GM21619 (cell line): ENCODE measurements around the gene KLC4.
"Not testable (repeated sequence)": the region's sequence is repeated elsewhere in the genome, so short reads cannot be mapped to it uniquely, and the experiment has no call there.

Source experiments
- ATAC-seq: cut with Tn5 transposase; IDR thresholded peaks from one replicate; pipeline ENCODE4 v1.9.1; 2021; ENCODE audit not compliant: unreplicated experiment

Gene KLC4

DNA sequence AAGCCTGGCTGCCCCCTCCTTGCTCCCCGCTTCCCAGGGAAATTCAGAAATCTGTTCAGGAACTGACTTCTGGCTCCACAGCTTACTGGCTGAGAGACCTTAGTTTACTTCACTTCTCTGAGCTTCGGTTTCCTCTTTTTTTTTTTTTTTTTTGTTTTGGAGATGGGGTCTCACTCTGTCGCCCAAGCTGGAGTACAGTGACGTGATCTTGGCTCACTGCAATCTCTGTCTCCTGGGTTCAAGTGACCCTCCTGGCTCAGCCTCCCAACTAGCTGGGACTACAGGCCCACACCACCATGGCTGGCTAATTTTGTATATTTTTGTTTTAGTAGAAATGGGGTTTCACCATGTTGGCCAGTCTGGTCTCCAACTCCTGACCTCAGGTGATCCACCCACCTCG lies 31.6 kb downstream of the KLC4 start:
- ATAC-seq = no peak

DNA sequence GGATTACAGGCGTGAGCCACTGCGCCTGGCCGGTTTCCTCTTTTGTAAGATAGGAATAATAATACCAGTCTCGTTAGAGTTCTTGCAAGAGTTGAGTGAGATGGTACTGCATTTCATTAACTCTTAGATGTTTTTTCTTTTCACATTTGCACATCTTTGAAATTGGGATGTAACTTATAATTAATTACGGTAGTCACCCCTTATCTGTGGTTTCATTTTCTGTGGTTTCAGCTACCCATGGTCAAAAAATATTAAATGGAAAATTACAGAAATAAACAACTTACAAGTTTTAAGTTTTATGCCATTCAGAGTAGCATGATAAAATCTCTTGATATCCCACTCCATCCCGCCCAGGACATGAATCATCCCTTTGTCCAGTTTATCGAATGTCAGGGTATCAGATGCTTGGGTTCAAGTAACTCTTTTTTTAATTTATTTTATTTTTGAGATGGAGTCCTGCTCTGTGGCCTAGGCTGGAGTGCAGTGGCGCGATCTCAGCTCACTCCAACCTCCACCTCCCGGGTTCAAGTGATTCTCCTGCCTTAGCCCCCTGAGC lies 32.1 kb downstream of the KLC4 start:
- ATAC-seq = no peak

DNA sequence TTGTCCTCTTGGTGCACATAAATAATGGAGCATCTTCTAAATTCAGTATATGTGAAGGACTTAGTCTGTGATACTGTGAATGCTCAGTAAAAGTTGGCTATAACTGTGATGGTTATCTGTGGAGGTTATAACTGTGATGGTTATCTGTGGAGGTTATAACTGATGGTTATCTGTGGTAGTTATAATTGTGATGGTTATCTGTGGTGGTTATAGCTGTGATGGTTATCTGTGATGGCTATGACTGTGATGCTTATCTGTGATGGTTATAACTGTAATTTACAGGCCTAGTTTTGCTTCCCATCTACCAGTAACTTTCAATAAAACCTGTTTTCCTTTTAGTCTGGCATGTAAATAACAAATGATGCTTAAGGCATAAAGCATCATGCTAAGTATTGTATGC lies 33.2 kb downstream of the KLC4 start:
- no peak for ATAC-seq

DNA sequence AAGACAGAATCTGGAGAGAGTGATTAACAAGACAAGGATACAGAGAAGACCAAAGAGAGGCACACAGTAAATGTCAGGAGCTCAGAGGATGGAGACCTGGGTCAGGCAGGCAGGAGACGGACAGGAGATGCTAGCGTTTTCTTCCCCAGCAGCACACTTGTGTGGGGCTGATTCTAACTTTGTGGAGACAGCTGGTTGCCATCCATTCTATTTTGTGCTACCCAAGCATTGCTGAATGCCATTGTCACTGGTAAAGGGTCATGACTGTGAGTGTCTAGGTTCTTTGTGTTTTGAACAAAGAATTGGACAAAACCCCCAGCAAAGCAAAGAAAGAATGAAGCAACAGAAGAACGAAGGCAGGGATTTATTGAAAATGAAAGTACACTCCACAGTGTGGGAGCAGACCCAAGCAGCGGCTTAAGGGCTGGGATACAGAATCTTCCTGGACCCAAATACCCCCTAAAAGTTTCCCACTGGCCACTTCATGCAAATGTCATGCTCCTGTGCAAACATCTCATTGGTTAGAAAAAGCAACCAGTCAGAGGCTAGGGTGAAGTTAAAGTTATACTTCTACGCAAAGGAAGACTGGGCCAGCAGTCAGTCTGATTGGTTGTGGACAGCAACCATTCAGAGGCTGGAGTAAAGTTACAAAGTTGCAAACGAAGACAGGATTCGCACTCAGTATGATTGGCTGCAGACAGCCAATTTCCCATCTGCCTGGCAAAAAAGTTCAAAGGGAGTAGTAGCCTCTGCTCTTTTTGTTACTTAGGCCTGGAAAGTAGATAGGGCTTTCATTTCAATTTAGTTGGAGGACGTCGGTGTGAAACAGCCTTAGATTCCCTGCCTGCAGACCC lies 34.2 kb downstream of the KLC4 start:
- no peak for ATAC-seq

DNA sequence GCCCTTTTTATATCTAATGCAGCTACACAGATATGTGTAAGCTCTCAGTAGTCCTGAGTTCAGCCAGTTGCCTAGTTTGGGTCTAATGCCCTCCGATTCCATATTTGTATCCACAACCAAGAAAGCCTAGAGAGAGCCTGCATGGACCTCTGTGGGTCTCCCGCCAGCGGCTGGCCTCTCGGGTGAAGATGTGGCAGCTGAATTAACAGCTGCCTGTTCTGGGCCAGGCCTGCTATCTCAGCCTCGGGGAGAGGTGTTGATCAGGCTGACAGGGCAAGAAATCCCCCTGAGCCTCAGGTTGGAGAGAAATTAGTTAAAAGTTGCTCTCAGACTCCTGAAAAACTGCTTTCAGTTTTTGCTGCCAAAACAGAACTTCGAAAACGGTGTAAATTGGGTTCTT lies 36.5 kb downstream of the KLC4 start:
- ATAC-seq = no peak

DNA sequence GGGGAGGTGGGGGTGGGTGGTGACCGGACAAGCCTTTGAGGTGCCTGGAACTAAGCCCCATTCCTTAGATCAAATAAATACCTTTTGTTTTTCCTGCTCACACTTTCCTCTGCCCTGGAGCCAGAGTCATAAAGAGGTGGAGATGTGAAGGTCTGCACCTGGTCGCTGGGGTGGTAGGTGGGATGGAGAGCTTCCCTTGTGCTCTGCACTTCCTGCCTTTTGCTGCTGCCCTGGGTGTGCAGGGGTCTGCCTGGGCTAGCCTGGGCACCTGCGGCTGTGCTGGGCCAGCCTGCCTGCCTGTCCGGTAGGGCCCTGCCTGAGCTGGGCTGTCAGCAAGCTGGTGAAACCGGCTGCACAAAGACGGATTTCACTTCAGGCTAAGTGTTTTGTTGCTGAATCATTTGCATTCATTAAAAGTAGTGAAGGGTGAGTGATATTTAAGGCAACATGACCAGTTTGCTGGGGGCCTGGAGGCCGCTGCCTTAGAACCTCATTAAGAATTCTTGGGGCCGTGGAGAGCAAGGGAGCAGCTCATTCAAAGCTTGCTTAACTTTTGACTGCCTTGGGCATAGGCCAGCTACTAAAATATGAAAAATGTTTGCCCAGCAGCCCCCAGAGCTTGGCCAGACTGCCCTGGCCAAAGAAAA lies 37.1 kb downstream of the KLC4 start:
- no peak for ATAC-seq

DNA sequence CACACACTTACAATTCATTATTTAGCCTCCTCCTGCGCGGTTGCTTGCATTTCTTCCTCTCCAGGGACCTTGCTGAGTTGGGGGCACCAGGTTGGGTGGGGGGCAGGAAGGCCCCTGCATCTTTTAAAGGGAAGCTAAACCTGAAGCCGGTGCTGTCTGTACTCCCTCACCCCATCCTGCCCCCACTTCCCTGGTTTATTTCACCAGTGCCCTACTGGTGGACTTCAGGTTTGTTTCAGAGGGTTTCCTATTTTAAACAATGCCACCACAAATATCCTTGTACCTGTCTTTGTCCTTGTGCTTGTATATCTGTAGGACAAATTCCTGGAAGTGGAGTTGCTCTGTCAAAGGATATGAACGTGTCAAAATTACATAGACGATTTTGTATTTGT lies 37.7 kb downstream of the KLC4 start:
- no peak for ATAC-seq

DNA sequence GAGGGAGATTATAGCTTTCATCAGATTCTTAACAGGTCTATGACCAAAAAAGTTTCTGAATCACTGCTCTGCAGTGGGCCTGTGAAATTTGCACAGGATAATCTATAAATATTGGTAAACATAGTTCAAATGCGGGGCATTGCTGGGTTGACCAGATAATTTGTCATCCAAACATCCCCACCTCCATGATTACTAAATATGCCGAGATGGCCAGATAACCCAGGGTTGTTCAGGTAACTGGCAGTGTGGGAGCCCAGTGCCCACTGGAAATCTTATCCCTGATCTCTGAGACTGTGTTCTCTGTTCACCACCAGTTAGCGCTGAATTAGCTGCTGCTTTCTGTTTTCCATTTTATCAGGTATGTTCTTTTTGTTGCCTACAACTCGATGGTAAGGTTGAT lies 38.1 kb downstream of the KLC4 start:
- ATAC-seq = no peak

DNA sequence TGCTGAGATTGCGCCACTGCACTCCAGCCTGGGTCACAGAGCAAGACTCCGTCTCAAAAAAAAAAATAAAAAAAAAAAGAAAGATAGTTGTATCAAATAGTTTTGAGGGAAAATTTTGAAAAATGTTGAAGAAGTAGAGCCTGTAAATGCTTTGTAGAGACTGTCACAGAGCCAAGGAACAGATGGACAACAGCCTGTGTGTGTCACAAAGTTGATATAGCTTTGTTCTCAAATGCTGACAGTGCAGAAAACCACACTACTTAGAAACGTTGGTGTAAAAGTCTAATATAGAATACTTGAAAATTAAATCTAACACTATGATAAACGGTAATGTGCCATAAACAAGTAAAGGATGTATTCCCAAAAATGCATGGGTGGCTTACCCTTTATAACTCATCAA lies 42.1 kb downstream of the KLC4 start:
- no peak for ATAC-seq

DNA sequence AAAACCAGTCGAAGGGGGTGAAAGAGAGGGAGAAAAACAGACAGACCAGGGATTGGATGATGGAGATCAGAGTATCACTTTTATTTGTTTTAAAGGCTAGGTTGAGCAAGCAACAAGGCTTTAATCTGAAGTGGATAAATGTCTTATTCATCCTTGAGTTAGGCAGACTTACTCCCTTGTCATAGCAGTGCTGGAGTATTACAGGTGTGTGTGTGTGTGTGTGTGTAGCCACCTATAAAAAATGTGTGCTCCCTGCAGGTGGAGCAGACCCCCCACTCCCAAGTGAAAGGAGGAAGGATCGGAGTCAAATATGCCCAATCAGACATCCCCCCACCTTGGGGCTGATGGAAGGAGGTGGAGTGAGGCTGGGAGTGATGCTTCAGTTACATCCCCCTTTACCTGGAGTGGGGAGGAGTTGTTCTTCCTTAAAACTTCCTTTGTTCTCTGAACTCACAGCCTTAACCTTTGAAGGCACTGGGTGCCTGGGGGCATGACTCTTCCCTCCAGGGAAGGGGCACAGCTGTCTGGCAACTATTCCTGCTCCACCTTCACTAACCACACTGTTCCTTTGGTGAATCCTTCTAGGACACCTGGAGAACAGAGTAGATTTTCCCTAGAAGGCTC lies 43.9 kb downstream of the KLC4 start:
- ATAC-seq = no peak

DNA sequence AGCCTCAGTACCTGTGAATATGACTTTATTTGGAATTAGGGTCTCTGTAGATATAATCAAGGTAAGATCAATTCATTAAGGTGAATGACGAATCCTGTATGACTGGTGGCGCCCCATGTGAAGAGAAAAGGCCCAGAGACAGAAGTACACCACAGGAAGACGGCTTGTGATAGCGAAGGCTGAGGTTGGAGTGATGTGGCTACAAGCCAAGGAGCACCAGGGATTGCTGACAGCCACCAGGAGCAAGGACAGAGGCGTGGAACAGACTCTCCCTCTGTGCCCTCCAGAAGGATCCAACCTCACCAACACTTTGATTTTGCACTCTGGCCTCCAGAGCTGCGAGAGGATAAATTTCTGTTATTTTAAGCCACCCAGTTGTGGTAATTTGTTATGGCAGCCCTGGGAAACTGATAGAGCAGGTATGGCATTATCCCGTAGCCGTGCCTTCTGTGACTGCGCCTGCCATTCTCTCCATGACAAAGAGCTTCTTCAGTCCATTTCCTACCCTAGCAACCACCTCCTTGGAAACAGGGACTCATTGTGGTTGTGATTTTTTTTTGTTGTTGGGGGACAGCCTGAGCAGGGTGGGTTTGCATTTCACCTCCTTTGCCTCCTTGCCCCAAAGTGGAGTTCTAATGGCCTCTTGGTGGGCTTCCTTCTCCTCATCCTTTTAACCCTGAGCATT lies 46.2 kb downstream of the KLC4 start:
- ATAC-seq = no peak

DNA sequence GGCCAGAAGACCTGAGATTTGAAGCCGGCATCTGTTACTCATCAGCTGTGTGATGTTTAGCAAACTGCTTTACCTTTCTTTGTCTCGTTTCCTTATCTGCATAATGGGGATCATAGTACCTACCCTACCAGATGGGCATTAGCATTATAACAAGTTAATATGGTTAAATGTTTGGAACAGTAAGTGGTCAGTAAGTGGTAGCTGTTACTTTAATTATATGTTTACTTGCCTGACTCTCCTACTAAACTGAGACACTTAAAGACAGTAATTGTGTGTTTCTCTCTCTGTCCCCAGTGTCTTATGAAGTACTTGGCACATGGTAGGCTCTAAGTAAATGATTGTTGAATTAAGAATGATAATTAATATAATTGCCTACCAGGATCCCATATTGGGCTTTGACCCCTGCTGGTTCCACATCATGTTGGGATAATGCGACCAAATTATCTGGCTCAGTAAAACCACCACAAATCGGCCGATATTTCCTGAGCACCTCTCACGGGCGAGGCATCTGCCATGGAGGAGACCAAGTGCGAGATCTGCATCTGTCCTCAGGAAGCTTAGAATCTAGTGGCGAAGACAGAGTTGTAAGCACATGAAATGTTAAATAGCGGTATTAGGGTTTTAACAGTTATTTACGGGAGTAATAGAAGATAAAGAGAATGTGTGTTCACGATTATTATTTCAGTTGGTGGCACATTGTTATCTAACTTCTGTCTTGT lies 48.1 kb downstream of the KLC4 start:
- ATAC-seq = no peak

DNA sequence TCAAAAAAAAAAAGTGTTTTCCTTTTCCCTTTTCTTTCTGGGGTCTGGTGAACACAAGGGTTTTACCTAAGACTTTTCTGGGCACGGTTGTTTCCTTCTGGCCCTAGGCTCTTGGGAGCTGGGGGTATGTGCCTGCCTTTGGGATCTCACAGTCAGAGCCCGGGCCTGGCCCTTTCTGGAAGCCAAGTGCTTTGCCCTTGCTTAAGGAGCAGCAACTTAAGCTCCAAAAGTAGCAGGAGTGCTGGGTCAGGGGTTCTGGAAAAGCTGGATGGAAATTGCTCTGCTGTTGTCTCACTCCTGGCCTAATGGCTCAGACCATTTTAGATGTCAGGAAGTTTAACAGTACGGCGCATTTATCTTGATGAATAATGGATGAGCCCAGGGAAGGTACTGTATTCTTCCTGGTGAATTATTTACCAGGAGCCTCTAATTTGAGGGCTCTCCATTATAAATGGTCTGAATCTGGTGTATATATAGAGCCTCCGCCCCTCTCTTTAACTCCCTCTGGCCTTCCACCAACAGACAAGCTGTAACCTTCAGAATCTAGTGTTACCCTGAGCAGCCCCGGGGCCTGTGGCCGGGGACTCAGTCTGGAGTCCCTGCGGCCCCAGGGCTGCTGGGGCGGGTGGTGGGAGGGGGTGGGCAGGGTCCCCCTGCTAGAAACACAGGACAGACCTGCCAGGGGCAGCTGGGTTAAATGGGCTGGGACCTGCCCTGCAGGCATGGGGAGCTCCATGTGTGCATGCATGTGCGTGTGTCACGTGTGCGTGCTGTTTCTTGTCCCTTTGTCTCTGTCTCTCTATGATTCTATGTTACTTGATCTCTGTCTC lies 54.2 kb downstream of the KLC4 start:
- no peak for ATAC-seq

DNA sequence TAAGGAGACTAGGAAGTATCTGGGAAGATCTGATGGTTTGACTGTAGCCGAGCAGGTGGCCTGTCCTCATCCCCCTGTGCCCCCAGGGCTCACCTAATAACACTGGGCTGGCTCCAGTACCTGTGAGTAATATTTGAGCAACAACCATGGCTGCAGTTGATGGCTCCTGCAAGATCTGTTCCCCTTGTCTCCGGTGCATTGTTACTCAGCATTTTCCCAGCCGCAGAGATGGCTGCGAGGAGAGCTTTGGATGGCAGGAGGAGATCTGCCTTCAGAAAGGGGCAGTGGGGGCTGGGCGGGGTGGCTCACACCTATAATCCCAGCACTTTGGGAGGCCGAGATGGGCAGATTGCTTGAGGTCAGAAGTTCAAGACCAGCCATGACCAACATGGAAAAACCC lies 55.9 kb downstream of the KLC4 start:
- no peak for ATAC-seq

DNA sequence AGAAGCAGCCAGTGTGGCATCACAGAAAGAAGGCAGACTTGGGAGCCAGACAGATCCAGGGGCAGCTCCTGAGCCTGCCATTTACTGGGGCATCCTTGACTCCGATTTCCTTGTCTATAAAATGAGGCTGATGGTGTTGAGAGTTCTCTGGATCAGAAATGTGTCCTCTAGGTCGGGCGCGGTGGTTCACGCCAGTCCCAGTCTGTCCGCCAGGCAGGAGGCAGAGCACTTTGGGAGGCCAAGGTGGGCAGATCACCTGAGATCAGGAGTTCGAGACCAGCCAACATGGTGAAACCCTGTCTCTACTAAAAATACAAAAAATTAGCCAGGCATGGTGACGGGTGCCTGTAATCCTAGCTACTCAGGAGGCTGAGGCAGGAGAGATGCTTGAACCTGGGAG lies 58.0 kb downstream of the KLC4 start:
- ATAC-seq = not testable (repeated sequence)

DNA sequence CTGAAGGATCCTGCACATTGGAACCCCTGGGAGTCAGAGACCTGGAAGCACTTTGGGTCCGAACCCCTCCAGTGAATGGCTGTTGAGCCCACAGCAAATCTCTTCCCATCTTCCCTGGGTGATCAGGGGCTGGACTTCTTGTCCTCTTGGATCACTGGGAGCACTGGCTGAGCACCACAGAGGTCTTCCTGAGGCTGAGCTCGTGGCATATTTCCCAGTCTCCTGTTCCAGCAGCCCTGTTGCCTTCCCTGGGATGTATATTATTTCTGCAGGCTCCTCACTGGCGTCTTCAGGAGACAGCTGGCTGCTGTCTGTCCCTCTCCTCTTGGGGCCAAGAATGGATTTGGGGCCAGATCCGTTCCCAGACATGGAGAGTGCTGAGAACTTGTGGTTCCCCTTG lies 60.1 kb downstream of the KLC4 start:
- no peak for ATAC-seq

DNA sequence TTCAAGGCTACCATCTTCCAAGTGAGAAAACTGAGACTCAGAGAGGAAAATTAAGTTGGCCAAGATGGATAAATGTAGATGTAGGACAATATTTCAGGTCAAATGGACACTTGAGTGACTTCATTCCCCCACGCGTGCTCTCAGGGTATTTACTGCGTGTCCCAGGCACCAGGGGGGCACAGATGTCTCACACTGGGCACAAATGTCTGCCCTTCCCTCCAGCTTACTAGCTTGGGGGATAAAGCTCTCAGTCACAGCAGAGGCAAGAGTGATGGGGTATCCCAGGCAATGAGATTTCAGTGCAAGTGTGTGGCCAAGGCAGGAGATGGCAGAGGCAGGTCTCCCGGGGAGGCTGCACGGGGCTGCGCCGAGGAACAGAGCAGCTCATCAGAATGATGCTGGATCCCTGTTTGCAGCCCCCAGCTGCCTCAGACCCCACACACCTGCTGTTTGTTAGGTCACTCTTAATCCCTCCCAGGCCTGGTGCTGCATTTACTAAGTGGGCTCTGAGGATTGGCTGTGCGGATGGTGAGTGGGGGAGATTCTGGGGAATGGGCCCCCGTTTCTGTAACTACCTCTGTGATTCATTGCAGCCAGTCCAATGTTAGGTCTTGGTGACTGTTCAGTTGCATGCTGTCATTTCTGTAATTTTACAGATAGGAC lies 60.8 kb downstream of the KLC4 start:
- ATAC-seq = no peak

DNA sequence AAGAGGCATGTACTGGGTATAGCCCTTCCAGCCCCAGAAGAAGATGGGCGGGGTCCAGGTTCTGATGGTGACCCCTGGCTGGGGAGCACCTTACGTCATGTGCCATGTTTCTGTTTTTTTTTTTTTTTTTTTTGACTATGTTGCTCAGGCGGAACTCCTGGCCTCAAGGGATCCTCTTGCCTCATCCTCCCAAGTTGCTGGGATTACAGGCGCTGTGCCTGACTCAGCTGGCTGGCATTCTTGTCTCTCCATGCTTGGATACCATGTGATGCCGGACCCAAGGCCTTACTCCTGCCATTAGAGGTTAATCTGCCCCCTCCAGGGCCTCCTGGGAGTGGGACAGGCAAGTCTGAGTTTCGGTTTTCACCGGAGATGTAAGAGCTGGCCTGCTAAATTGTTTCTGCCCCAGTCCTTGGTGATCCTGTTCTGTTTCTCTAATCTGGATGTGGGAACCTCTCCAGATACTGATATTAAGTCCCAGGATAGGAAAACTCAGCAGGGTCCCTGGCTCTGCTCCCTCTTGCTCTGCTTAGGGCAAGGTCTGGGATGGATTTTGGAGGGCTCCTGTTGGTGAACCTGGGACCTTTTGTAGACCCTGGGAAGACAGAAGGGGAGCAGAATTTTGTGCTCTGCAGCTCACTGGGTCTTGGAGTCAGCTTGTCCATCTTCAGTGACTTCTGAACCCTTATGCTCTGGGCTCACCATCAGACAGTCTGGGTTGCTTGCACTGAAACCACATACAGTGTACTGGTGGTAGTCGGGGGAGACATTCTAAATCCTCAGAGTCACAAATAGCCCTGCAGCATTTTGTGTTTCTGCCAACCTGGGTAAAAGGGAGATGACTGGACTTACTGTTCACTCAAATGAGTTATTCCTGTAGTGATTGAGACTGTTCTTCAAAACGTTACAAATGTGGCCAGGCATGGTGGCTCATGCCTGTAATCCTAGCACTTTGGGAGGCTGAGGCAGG lies 61.8 kb downstream of the KLC4 start:
- no peak for ATAC-seq
